Measurements from ENCODE around the gene GLUD1.
"Not testable (repeated sequence)": the region's sequence is repeated elsewhere in the genome, so short reads cannot be mapped to it uniquely, and the experiment has no call there.

DNA sequence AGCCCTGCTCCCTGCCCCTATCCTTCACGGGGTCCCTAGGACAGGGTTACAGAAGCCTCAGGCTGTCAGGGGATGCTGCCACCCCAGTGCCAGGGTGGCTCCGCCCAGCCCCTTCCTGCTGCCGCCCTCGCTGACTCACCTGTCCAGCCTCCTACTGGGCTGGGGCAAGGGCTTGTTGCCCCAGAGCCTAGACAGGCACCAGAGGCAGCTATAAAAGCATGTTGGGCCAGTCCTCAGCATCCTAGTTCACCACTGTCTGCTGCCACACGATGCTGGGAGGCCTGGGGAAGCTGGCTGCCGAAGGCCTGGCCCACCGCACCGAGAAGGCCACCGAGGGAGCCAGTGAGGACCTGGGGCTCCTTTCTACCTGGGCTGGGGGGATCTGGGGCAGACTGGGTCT is 74.6 kb downstream of the GLUD1 start, which contains the start of gene FAM25A:
- TF ChIP-seq MAZ (IDR thresholded peaks at IDR 0.05; ENCODE audit: borderline replicate concordance, low read depth, low read length); ZNF302 (CRISPR knock-in tag; IDR thresholded peaks at IDR 0.05); ZC3H11A (IDR thresholded peaks at IDR 0.05); ESRRA (IDR thresholded peaks at IDR 0.05; ENCODE audit: borderline replicate concordance, low read length); POLR2A (IDR thresholded peaks at IDR 0.05; ENCODE audit: low read length); HDAC2 (IDR thresholded peaks at IDR 0.05): not testable (repeated sequence)
- TF ChIP-seq, protein P1, sequence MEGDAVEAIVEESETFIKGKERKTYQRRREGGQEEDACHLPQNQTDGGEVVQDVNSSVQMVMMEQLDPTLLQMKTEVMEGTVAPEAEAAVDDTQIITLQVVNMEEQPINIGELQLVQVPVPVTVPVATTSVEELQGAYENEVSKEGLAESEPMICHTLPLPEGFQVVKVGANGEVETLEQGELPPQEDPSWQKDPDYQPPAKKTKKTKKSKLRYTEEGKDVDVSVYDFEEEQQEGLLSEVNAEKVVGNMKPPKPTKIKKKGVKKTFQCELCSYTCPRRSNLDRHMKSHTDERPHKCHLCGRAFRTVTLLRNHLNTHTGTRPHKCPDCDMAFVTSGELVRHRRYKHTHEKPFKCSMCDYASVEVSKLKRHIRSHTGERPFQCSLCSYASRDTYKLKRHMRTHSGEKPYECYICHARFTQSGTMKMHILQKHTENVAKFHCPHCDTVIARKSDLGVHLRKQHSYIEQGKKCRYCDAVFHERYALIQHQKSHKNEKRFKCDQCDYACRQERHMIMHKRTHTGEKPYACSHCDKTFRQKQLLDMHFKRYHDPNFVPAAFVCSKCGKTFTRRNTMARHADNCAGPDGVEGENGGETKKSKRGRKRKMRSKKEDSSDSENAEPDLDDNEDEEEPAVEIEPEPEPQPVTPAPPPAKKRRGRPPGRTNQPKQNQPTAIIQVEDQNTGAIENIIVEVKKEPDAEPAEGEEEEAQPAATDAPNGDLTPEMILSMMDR (IDR thresholded peaks at IDR 0.05) = not testable (repeated sequence)
